K562 (cell line): ENCODE measurements around the gene P2RY6. TPM values are rescaled to one million over a fixed set of nuclear protein-coding genes. Genes with fewer than 3 reads are reported as not detected.

ENCODE experiments used
- ATAC-seq: fragments of 200-7000 bp; cut with Tn5 transposase; 3 replicates; pipeline ENCODE4 v1.9.1; 2020; ENCODE audit warnings: moderate library complexity
- BruUV-seq: library from RNA; stranded (reverse); fragments of 400-500 nt; replicated peaks from 2 replicates; lab custom pipeline; 2021; lab: Mats Ljungman, UMichigan
- CTCF ChIA-PET: fragments of 300-600 bp; formaldehyde crosslinking; extraction: SDS; loops from one replicate; lab custom pipeline; 2021; ENCODE audit warnings: low intra/inter-chr PET ratio; lab: Yijun Ruan, JAX
- POLR2A ChIA-PET: fragments of 300-600, 350-650 bp; sonication (Branson Sonifier 250); formaldehyde crosslinking; extraction: SDS; loops from one replicate; lab custom pipeline; 2021; ENCODE audit warnings: antibody characterized with exemption, inconsistent platforms; lab: Yijun Ruan, JAX
- DNase-seq, 4 experiments: peaks; one replicate each; pipeline versions ENCODE4 v3.0.0 to v3.0.0-alpha.2; 2011 to 2018; ENCODE audit warnings: low spot score in 3 of 4, mixed read lengths in 3 of 4; ENCODE audit errors: extremely low read depth in 1 of 4
- FAIRE-seq: peaks from 2 replicates; lab custom pipeline; 2011; peaks lifted over from hg19 to GRCh38; lab: Jason Lieb, UNC
- H2AFZ ChIP-seq: 2 replicates; pipeline ENCODE4 v1.6.0; 2011; ENCODE audit warnings: low read depth, low read length, control low read depth, inconsistent platforms
- H3K27ac ChIP-seq: fragments of 200-600 bp; 3 replicates; pipeline ENCODE4 v1.8.0; 2011; ENCODE audit warnings: low read depth, mild to moderate bottlenecking, control low read depth, inconsistent platforms, low read length, moderate library complexity, mixed read lengths; ENCODE audit errors: extremely low read depth
- H3K27me3 ChIP-seq, 2 experiments: fragments of 300-600 bp in 1 of 2; 2 replicates in 1 of 2; 3 replicates in 1 of 2; pipeline versions ENCODE4 v1.6.0 to v1.8.0; 2011; ENCODE audit warnings: inconsistent platforms in 2 of 2, low read length in 2 of 2, mild to moderate bottlenecking in 1 of 2, mixed read lengths in 1 of 2, moderate library complexity in 1 of 2; ENCODE audit not compliant: control insufficient read depth in 2 of 2, insufficient read depth in 2 of 2
- H3K36me3 ChIP-seq: fragments of 300-600 bp; 3 replicates; pipeline ENCODE4 v1.8.0; 2011; ENCODE audit warnings: mild to moderate bottlenecking, low read length, inconsistent platforms; ENCODE audit not compliant: control insufficient read depth, insufficient read depth
- H3K4me1 ChIP-seq, 2 experiments: fragments of 200-600 bp in 1 of 2; replicated peaks in 1 of 2; 2 replicates in 1 of 2; 3 replicates in 1 of 2; pipeline versions ENCODE4 v1.5.1 to v1.8.0; 2011; ENCODE audit warnings: inconsistent platforms in 2 of 2, low read length in 2 of 2, mild to moderate bottlenecking in 1 of 2, mixed read lengths in 1 of 2, moderate library complexity in 1 of 2; ENCODE audit not compliant: control insufficient read depth in 2 of 2, insufficient read depth in 2 of 2
- H3K4me2 ChIP-seq: 2 replicates; pipeline ENCODE4 v1.6.1; 2011; ENCODE audit warnings: low read length, control low read depth, inconsistent platforms, mixed read lengths; ENCODE audit not compliant: insufficient read depth
- H3K4me3 ChIP-seq: fragments of 200-600 bp; sonication (generic), shearing (Covaris generic); 2 replicates; pipeline ENCODE4 v1.5.1; 2016; ENCODE audit warnings: control low read depth, inconsistent platforms
- H3K79me2 ChIP-seq: fragments of 200-600 bp; 3 replicates; pipeline ENCODE4 v1.8.0; 2011; ENCODE audit warnings: low read length, inconsistent platforms; ENCODE audit not compliant: control insufficient read depth, insufficient read depth
- H3K9ac ChIP-seq, 2 experiments: 2 replicates each; pipeline versions ENCODE4 v1.6.0 to v1.6.1; 2011; ENCODE audit warnings: low read depth in 2 of 2, low read length in 2 of 2, control low read depth in 1 of 2, inconsistent platforms in 1 of 2, mild to moderate bottlenecking in 1 of 2, mixed read lengths in 1 of 2; ENCODE audit not compliant: insufficient read depth in 1 of 2
- H3K9me1 ChIP-seq: one replicate; pipeline ENCODE4 v1.6.0; 2011; ENCODE audit warnings: inconsistent platforms, mild to moderate bottlenecking, low read length, moderate library complexity; ENCODE audit not compliant: control insufficient read depth, insufficient read depth
- H3K9me3 ChIP-seq: replicated peaks from 2 replicates; pipeline ENCODE4 v1.5.1; 2011; ENCODE audit warnings: low read depth, low read length, inconsistent platforms; ENCODE audit not compliant: control insufficient read depth, insufficient read depth
- H4K20me1 ChIP-seq: replicated peaks from 2 replicates; pipeline ENCODE4 v1.6.1; 2011; ENCODE audit warnings: low read length, inconsistent platforms, mixed read lengths; ENCODE audit not compliant: control insufficient read depth, insufficient read depth
- NFIC ChIP-seq: fragments of 450-650 bp; IDR thresholded peaks from 2 replicates; pipeline ENCODE4 v1.6.1; 2017; ENCODE audit warnings: mild to moderate bottlenecking, inconsistent platforms
- NFIX ChIP-seq: fragments of 250-450 bp; sonication (Bioruptor Pico); IDR thresholded peaks from 2 replicates; pipeline ENCODE4 v1.4.0; 2020; ENCODE audit warnings: low read depth, mild to moderate bottlenecking, moderate library complexity
- in situ Hi-C: fragments of 300-500 bp; cut with MboI; formaldehyde crosslinking; loops from 4 replicates; pipeline ENCODE4 v1.15.0; 2018; ENCODE audit warnings: inconsistent platforms, mixed read lengths
- intact Hi-C: fragments of 100-400 bp; cut with micrococcal nuclease; formaldehyde crosslinking; loops from 2 replicates; pipeline ENCODE4 v1.14.2; 2022
- polyA plus RNA-seq, 8 experiments: library from polyadenylated mRNA; depleted of rRNA in 4 of 8; stranded (reverse) in 5 of 8; unstranded in 3 of 8; fragments of >200 nt; fragmentation: Nextera tagmentation in 2 of 8; fragmentation: Illumina TruSeq in 1 of 8; extraction: Ambion mirVana in 2 of 8; extraction: Trizol in 1 of 8; gene quantifications; 2 replicates each; pipeline versions ENCODE4 v1.2.1 to v1.2.3, GENCODE V29; 2011 to 2014; ENCODE audit warnings: inconsistent platforms in 1 of 8, missing spikeins in 1 of 8
- total RNA-seq, 7 experiments: library from RNA; depleted of rRNA in 6 of 7; stranded (reverse); fragments of >200 nt in 6 of 7; fragmentation: Illumina TruSeq in 2 of 7; extraction: Trizol in 2 of 7; gene quantifications; 2 replicates each; pipeline versions ENCODE4 v1.2.1 to v1.2.3, GENCODE V29; 2011 to 2021; ENCODE audit warnings: low replicate concordance in 1 of 7
- TF ChIP-seq, protein P1 (sequence below): fragments of 450-650 bp; IDR thresholded peaks from 2 replicates; pipeline ENCODE4 v1.6.1; 2016; ENCODE audit warnings: antibody characterized with exemption

P2RY6 gene
- total and polyA plus RNA-seq, 9 of the 15 experiments (the other 6 are each of a cell fraction or from before 2014, with no cell fraction given) = not detected

DNA sequence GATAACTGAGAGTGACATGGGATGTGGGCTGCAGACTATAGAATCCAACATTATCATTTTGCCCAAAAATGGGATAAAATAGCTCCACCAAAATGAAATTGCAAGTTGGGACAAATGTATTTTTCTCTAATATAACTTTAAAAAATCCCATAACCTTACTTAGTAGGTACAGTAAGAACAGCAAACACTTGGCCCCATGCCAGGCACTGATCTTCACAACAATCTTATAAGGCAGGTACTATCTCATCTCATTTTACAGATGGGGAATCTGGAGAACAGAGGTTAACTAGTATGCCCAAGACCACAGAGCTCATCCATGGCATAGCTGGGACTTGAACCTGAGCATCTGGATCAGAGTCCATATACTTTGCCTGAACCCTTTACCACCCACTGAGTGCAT is 22.5 kb downstream of the P2RY6 start:
- intact Hi-C loops (loop anchor here (2.0 kb wide), 1 partner anchor 40 kb away; no protein-coding TSS in a partner anchor), in situ Hi-C loops (loop anchor here (5.0 kb wide), 2 partner anchors 43 to 107 kb away; no protein-coding TSS in a partner anchor)
- H3K4me2 ChIP-seq = no peak overlapping the region
- H2AFZ ChIP-seq = no peak overlapping the region
- H3K9ac ChIP-seq = no peak overlapping the region
- TF ChIP-seq NFIX (CRISPR knock-in tag) (peak; percentile 64), NFIC (peak; percentile 88)
- TF ChIP-seq, protein P1, sequence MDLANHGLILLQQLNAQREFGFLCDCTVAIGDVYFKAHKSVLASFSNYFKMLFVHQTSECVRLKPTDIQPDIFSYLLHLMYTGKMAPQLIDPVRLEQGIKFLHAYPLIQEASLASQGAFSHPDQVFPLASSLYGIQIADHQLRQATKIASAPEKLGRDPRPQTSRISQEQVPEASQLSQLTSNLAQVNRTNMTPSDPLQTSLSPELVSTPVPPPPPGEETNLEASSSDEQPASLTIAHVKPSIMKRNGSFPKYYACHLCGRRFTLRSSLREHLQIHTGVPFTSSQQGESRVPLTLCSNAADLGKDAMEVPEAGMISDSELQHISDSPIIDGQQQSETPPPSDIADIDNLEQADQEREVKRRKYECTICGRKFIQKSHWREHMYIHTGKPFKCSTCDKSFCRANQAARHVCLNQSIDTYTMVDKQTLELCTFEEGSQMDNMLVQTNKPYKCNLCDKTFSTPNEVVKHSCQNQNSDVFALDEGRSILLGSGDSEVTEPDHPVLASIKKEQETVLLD = no peak
- no peaks in the 10 kb centered on the region for H3K79me2 ChIP-seq
- peaks cover 9% of the 10 kb centered on the region for H4K20me1 ChIP-seq
- no TSS peak for BruUV-seq
- ATAC-seq (no peak), DNase-seq (no peak), FAIRE-seq (no peak)
- CTCF ChIA-PET = interaction anchor here (2.2 to 2.3 kb wide), 2 partner anchors 41 to 99 kb away, joined by 7 to 30 read pairs; no protein-coding TSS in a partner anchor
- H3K9me3 ChIP-seq = no peaks in the 10 kb centered on the region
- no peaks in the 10 kb centered on the region for H3K36me3 ChIP-seq
- no peaks in the 10 kb centered on the region for H3K9me1 ChIP-seq
- no peak overlapping the region for H3K27ac ChIP-seq
- H3K27me3 ChIP-seq = peaks cover 21 to 29% of the 10 kb centered on the region in 2 experiments; a peak in 4 of 5 replicates
- no peak overlapping the region for H3K4me3 ChIP-seq
- peaks cover 0 to 10% of the 10 kb centered on the region in 2 experiments; a peak in 2 of 5 replicates for H3K4me1 ChIP-seq
- POLR2A ChIA-PET = no interaction called here
